ENCODE results near the gene EPHA3.

EPHA3 gene

DNA sequence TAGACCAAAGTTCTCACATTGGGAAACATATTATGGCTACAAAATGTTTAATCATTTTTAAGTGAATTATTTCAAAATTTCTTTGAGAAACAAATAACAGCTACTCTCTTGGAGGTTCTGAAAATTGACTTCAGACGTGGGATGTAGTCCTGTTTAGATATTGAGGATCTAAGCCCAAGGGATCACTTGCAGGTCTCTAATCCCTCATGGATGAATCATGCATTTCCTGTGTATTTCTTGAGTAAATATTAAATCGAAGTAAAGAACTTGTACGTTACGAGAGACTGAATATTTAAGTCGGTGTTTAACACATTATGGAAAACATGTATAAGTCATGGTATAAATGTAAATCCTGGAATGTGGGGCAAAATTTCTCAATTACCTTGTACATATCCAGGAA, 119.8 kb downstream of the EPHA3 start:
- DNase-seq (ENCODE audit: extremely low read depth, insufficient read length): no peak
- Histone ChIP-seq H3K36me3 (ENCODE audit: control insufficient read depth, insufficient read depth, low read length) (no peaks in the 10 kb centered on the region), H3K27me3 (replicated peaks; ENCODE audit: control insufficient read depth, insufficient read depth, low read length) (no peaks in the 10 kb centered on the region), H3K4me3 (replicated peaks; ENCODE audit: low read depth, low read length) (no peak overlapping the region)
- TF ChIP-seq, protein P1, sequence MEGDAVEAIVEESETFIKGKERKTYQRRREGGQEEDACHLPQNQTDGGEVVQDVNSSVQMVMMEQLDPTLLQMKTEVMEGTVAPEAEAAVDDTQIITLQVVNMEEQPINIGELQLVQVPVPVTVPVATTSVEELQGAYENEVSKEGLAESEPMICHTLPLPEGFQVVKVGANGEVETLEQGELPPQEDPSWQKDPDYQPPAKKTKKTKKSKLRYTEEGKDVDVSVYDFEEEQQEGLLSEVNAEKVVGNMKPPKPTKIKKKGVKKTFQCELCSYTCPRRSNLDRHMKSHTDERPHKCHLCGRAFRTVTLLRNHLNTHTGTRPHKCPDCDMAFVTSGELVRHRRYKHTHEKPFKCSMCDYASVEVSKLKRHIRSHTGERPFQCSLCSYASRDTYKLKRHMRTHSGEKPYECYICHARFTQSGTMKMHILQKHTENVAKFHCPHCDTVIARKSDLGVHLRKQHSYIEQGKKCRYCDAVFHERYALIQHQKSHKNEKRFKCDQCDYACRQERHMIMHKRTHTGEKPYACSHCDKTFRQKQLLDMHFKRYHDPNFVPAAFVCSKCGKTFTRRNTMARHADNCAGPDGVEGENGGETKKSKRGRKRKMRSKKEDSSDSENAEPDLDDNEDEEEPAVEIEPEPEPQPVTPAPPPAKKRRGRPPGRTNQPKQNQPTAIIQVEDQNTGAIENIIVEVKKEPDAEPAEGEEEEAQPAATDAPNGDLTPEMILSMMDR (IDR thresholded peaks at IDR 0.05; ENCODE audit: insufficient read depth, low read length, poor library complexity, severe bottlenecking): no peak

DNA sequence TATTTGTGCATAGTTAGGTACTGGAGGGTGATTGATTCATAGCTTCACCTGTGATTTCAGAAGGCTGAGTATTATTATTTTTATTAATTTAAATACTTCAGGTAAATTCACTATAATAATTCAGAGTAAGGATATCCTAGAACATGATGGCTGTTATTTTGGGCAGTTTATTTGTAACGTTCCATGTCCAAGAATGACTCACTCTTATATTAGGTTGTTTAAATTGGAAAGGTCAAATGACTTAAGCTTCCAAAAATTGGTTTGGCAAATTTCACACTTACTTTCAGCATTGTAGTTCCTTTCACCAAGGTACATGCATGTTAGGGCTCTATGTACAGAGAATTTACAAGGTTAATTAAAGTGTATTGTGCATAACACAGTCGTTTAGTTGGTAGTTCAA, 120.2 kb downstream of the EPHA3 start:
- H3K36me3 ChIP-seq (ENCODE audit: control insufficient read depth, insufficient read depth, low read length): no peaks in the 10 kb centered on the region
- no peak overlapping the region for H3K4me3 ChIP-seq (replicated peaks; ENCODE audit: low read depth, low read length)
- TF ChIP-seq, protein P1 (IDR thresholded peaks at IDR 0.05; ENCODE audit: insufficient read depth, low read length, poor library complexity, severe bottlenecking): no peak
- H3K27me3 ChIP-seq (replicated peaks; ENCODE audit: control insufficient read depth, insufficient read depth, low read length): no peaks in the 10 kb centered on the region
- no peak for DNase-seq (ENCODE audit: extremely low read depth, insufficient read length)

DNA sequence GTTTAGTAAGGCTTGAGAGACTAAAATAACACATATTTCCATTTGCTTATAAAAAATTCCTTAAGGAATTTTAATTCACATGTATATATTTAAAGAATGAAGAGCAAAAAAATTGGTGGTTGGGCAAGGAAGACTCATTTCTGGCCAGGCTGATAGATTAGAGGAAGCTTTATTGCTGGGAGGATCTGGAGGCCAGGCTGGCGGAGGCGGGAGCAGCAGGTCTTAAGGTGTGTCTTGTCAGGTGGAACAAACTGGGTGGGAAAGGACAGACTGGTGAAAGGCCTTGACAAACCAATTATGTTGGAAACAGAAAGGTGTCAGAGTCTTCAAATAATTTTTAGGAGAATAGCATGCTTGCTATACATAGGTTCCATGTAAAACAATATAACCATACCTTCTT, 124.7 kb downstream of the EPHA3 start:
- no peak for DNase-seq (ENCODE audit: extremely low read depth, insufficient read length)
- H3K27me3 ChIP-seq (replicated peaks; ENCODE audit: control insufficient read depth, insufficient read depth, low read length): no peaks in the 10 kb centered on the region
- TF ChIP-seq, protein P1 (IDR thresholded peaks at IDR 0.05; ENCODE audit: insufficient read depth, low read length, poor library complexity, severe bottlenecking): no peak
- no peak overlapping the region for H3K4me3 ChIP-seq (replicated peaks; ENCODE audit: low read depth, low read length)
- H3K36me3 ChIP-seq (ENCODE audit: control insufficient read depth, insufficient read depth, low read length): no peaks in the 10 kb centered on the region

DNA sequence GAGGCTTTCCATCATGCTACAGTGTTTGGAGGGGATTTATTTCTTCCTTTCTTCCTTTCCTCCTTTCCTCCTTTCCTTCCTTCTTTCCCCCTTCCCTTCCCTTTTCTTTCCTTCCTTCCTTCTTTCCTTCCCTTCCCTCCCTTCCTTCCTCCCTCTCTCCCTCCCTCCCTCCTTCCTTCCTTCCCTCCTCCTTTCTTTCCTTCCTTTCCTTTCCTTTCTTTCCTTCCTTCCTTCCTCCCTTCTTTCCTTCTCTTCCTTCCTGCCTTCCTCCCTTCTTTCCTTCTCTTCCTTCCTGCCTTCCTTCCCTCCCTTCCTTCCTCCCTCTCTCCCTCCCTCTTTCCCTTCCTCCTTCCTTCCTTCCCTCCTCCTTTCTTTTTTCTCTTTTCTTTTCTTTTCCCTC, 127.2 kb downstream of the EPHA3 start:
- TF ChIP-seq, protein P1 (IDR thresholded peaks at IDR 0.05; ENCODE audit: insufficient read depth, low read length, poor library complexity, severe bottlenecking): no peak
- Histone ChIP-seq H3K4me3 (replicated peaks; ENCODE audit: low read depth, low read length) (no peak overlapping the region), H3K27me3 (replicated peaks; ENCODE audit: control insufficient read depth, insufficient read depth, low read length) (no peaks in the 10 kb centered on the region), H3K36me3 (ENCODE audit: control insufficient read depth, insufficient read depth, low read length) (no peaks in the 10 kb centered on the region)
- no peak for DNase-seq (ENCODE audit: extremely low read depth, insufficient read length)

DNA sequence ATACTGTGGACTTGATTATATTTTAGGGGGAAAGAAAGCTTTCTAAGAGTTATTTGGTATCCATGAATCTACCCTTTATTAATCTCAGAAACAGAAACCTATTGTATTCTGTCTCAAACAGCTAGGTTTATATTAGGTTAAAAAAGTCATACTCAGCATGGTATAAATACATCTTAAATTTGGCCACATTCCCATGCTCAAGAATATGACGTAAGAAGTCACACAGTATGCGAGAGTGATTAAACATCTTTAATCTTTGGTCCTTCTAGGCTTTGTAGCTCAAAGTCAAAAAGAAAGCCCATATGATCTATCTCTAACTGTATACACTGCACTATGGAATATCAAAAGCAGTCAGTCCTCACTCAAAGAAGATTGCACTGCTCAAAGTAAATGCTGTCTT, 131.4 kb downstream of the EPHA3 start:
- TF ChIP-seq, protein P1 (IDR thresholded peaks at IDR 0.05; ENCODE audit: insufficient read depth, low read length, poor library complexity, severe bottlenecking): no peak
- H3K36me3 ChIP-seq (ENCODE audit: control insufficient read depth, insufficient read depth, low read length): no peaks in the 10 kb centered on the region

DNA sequence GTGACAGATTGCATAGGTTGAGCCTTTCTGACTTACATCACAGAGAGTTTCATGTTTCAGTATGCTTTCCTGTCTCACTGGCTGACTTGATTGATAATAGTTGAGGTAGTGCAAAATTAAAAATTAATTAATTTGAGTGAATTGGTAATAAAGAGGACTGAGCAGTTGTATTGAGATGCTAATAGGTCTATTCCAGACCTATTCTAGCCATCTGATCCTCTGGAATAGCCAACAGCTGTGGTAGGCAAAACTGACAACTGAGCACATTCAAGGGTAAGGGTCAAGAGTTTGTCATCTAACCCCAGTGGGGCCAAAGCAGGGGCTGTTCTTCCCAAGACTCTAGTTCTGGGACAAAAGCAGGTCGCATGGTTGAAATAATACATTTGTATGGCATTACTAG, 132.4 kb downstream of the EPHA3 start:
- no peak overlapping the region for H3K4me3 ChIP-seq (replicated peaks; ENCODE audit: low read depth, low read length)
- H3K36me3 ChIP-seq (ENCODE audit: control insufficient read depth, insufficient read depth, low read length): no peaks in the 10 kb centered on the region
- TF ChIP-seq, protein P1 (IDR thresholded peaks at IDR 0.05; ENCODE audit: insufficient read depth, low read length, poor library complexity, severe bottlenecking): no peak
- no peaks in the 10 kb centered on the region for H3K27me3 ChIP-seq (replicated peaks; ENCODE audit: control insufficient read depth, insufficient read depth, low read length)
- no peak for DNase-seq (ENCODE audit: extremely low read depth, insufficient read length)

More for the DNA sequence above, 131.4 kb downstream of the EPHA3 start:
- DNase-seq (ENCODE audit: extremely low read depth, insufficient read length): no peak
- H3K27me3 ChIP-seq (replicated peaks; ENCODE audit: control insufficient read depth, insufficient read depth, low read length): no peaks in the 10 kb centered on the region
- no peak overlapping the region for H3K4me3 ChIP-seq (replicated peaks; ENCODE audit: low read depth, low read length)
